AG04450 (cell line): Measurements from ENCODE around the gene KXD1. TPM values are rescaled to one million over a fixed set of nuclear protein-coding genes. Genes with fewer than 3 reads are reported as not detected.
A peak's percentile ranks its signal among the peaks of the same experiment; 100 is the strongest.

Source experiments
- CTCF ChIA-PET: fragments of 300-600, 350-600 bp; formaldehyde crosslinking; extraction: SDS; loops from one replicate; lab custom pipeline; 2022; ENCODE audit warnings: antibody characterized with exemption, inconsistent platforms; lab: Charles Lee
- POLR2A ChIA-PET: fragments of 350-600 bp; formaldehyde crosslinking; extraction: SDS; loops from one replicate; lab custom pipeline; 2021; ENCODE audit warnings: antibody characterized with exemption, inconsistent platforms; lab: Yijun Ruan, JAX
- DNase-seq: peaks from one replicate; pipeline ENCODE4 v3.0.0-alpha.2; 2011; ENCODE audit warnings: low read depth, low spot score
- H3K27ac ChIP-seq: one replicate; pipeline ENCODE4 v1.5.1; 2012; ENCODE audit warnings: low read depth, low read length, control low read depth
- H3K27me3 ChIP-seq: one replicate; pipeline ENCODE4 v1.6.0; 2012; ENCODE audit warnings: low read length; ENCODE audit not compliant: control insufficient read depth, insufficient read depth
- H3K4me3 ChIP-seq: 2 replicates; pipeline ENCODE4 v1.5.1; 2011; ENCODE audit warnings: mild to moderate bottlenecking, low read depth, low read length, control low read depth
- H3K9me3 ChIP-seq: 2 replicates; pipeline ENCODE4 v1.5.1; 2012; ENCODE audit warnings: low read length; ENCODE audit not compliant: control insufficient read depth, insufficient read depth
- polyA plus RNA-seq: library from polyadenylated mRNA; depleted of rRNA; stranded (reverse); fragments of >200 nt; gene quantifications from 2 replicates; pipeline ENCODE4 v1.2.3, GENCODE V29; 2011
- TF ChIP-seq, protein P1 (sequence below): IDR thresholded peaks from 2 replicates; pipeline ENCODE4 v1.5.1; 2011; ENCODE audit warnings: low read depth, low read length, control low read depth, inconsistent platforms

Gene KXD1
- polyA plus RNA-seq, 1 experiment, result 77.3 TPM

DNA sequence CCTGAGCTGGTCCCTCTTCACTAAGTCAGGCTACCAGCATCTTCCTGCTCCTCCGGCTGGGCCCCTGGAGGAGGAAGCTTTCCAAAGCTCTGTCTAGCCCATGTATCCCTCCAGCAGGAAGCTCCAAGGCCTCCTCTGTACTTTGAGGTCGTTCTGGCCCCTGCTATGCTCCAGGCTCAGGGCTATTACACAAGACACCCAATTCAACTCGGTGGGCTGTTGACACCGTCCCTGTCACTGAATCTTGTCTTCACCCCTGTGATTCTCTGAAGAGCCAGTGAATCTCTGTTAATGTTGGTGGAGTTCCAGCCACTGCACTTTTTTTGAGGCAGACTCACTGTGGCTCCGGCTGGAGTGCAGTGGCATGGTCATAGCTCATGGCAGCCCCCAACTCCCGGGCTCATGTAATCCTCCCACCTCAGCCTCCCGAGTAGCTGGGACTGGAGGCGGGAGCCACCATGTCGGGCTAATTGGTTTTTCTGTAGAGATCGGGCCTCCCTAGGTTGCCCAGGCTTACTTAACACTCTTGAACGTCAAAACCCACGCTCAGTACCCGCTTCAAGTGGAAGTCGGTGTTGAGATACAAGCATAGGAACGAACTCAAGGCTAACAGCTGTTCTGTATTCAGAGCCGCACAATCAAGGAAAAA lies 30.4 kb downstream of the KXD1 start:
- ChIA-PET CTCF (interaction anchor here (0.6 to 3.1 kb wide), 11 partner anchors 14 to 279 kb away, joined by 3 to 38 read pairs (median 5); no protein-coding TSS in a partner anchor), POLR2A (interaction anchor here (0.6 to 2.8 kb wide), 3 partner anchors 16 to 378 kb away, joined by 3 to 28 read pairs (median 6); partner anchors contain the start of gene UBA52)

DNA sequence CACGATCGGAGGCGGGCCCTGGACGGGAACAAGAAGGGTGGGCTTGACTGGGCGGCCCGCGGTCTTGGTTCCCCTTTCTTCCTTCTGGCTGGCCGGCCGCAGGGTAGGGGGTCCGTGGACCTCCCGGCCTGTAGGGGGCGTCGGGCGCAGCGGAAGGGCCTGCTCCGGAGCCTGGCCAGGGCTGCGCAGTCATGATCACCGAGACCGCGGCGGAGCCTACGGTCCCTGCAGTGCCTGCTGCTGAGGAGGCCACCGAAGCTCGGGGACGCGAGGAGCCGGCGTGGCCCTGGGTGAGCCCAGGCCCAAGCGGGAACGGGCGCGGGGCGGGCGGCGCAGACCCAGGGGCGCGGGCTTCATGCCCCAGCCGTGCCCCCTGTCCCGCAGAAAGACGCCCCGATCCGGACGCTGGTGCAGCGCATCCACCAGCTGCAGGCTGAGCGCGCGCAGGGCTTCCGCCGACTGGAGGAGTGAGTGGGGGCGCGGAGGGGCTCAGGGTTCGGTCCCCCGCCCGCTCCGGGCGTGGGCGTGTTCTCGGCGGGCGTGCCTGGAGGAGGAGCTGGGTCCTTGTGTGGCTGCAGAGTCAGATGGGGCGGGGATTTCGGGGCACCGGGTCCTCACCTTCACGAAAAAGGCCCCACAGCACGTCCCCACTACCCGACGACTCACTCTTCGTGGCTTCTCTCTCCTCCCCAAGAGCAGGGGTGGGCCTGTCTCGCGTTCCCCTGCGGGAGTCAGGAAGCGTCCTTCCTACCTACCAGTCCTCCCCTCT lies 31.1 kb downstream of the KXD1 start, which contains the start of gene REX1BD:
REX1BD (plus strand) TSS at position 188 of the 769 bp plus-strand sequence; CDS start at position 192, 4 bp downstream.
- Histone ChIP-seq H3K27ac (peak within 1 kb of the TSS; percentile 77), H3K9me3 (no peaks in the 10 kb centered on the region), H3K4me3 (peak within 1 kb of the TSS; percentile 82), H3K27me3 (no peaks in the 10 kb centered on the region)
- no peak for DNase-seq
- ChIA-PET CTCF (interaction anchor here (0.6 to 3.1 kb wide), 15 partner anchors 13 to 278 kb away, joined by 3 to 38 read pairs (median 3); partner anchors contain the start of genes KXD1 and UBA52), POLR2A (interaction anchor here (0.6 to 2.8 kb wide), 11 partner anchors 16 to 378 kb away, joined by 3 to 28 read pairs (median 5); partner anchors contain the start of genes COPE, DDX49, UBA52 and UPF1)
- TF ChIP-seq, protein P1, sequence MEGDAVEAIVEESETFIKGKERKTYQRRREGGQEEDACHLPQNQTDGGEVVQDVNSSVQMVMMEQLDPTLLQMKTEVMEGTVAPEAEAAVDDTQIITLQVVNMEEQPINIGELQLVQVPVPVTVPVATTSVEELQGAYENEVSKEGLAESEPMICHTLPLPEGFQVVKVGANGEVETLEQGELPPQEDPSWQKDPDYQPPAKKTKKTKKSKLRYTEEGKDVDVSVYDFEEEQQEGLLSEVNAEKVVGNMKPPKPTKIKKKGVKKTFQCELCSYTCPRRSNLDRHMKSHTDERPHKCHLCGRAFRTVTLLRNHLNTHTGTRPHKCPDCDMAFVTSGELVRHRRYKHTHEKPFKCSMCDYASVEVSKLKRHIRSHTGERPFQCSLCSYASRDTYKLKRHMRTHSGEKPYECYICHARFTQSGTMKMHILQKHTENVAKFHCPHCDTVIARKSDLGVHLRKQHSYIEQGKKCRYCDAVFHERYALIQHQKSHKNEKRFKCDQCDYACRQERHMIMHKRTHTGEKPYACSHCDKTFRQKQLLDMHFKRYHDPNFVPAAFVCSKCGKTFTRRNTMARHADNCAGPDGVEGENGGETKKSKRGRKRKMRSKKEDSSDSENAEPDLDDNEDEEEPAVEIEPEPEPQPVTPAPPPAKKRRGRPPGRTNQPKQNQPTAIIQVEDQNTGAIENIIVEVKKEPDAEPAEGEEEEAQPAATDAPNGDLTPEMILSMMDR, result peak; percentile 82

More for the DNA sequence above, 30.4 kb downstream of the KXD1 start:
- Histone ChIP-seq H3K27me3 (no peaks in the 10 kb centered on the region), H3K27ac (peak overlapping the region; percentile 77), H3K9me3 (no peaks in the 10 kb centered on the region), H3K4me3 (peak overlapping the region; percentile 82)
- TF ChIP-seq, protein P1, result no peak
- no peak for DNase-seq

DNA sequence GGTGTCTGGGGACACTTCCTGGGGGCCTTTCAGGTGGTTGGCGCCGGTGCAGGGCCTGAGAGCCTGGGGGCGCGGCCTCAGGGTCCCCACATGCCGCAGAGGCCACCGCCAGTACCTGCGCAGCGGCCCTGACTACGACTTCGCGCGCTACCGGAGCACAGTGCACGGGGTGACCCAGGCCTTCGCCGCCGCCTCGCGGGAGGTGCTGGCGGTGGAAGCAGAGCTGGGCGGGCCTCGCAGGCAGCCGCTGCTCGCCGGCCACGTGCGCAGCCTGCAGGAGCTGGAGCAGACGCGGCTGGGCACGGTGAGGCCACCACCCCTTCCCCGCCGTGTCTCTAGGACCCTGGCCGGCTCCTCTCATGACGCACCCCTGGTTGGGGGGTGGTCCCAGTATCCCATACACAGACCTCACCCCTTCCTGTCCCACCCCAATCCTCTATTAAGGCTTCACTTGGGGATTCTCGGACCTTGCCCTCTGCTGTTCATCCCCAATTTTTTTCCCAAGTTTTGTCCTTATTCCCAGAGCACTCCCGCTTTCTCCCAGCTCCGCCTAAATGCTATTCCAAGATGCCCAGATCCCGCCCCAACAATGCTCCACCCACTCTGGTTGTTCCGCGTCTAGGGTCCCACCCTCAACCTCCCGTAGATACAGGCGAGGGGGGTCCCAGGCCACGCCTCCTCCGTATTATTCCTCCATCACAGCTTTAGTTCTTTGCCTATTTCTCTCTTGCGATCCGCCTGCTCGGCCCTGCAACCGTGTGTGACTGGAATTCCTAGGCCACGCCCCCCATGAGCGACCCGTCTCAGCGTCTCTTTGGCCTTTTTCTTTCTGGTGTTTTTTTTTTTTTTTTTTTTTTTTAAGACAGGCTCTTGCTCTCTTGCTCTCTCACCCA lies 32.0 kb downstream of the KXD1 start:
- H3K4me3 ChIP-seq, result peak overlapping the region; percentile 82
- no peaks in the 10 kb centered on the region for H3K9me3 ChIP-seq
- H3K27me3 ChIP-seq, result no peaks in the 10 kb centered on the region
- CTCF ChIA-PET, result interaction anchor here (0.7 to 3.1 kb wide), 11 partner anchors 12 to 277 kb away, joined by 3 to 38 read pairs (median 5); partner anchors contain the start of genes KXD1 and UBA52
- POLR2A ChIA-PET, result interaction anchor here (0.5 to 2.8 kb wide), 11 partner anchors 17 to 330 kb away, joined by 3 to 28 read pairs (median 5); partner anchors contain the start of genes COPE, DDX49, UBA52 and UPF1
- no peak for DNase-seq
- TF ChIP-seq, protein P1, result 0 out of 2 replicates have a peak, but pooled peaks have one; percentile 12
- peak overlapping the region; percentile 61 for H3K27ac ChIP-seq
